Stimulated activated CD8-positive, alpha-beta memory T cell treated with anti-CD3 and anti-CD28 coated beads, Interleukin-12 subunit alpha, Interleukin-12 subunit beta, amount 100 ng/mL, for 24 hours (primary cell): ENCODE results near the gene LRMDA.

Experiments
- DNase-seq: peaks from one replicate; pipeline ENCODE4 v3.0.0-alpha.2; 2020; ENCODE audit errors: extremely low read depth

Gene LRMDA

GRCh38 chr10:75866300-75866625 is 434.8 kb downstream of the LRMDA start:
- DNase-seq: no peak

DNA sequence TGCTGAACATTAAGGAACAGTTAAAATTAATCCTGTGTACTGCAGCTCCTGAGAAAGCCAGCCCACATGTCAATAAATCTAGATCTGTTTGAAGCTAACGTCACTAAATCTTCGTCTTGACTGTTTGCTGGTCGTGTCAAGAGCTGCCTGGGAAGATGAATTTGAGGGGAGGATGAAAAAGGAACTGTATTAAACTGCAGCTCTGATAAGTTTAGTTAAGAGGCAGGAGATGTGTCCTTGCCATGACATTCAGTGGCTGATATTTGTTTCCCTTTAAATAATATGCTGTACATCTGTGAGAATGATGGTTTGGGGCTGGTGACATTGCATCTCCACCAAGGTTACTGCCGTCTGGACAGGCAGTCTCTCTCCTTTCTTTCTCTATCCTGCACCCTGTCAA is 435.3 kb downstream of the LRMDA start:
- no peak for DNase-seq

- no peak for DNase-seq
These were observed 437.1 kb downstream of the LRMDA start for GRCh38 chr10:75868574-75868973.

- DNase-seq: no peak
These were observed 438.7 kb downstream of the LRMDA start for GRCh38 chr10:75870039-75870645.

DNA sequence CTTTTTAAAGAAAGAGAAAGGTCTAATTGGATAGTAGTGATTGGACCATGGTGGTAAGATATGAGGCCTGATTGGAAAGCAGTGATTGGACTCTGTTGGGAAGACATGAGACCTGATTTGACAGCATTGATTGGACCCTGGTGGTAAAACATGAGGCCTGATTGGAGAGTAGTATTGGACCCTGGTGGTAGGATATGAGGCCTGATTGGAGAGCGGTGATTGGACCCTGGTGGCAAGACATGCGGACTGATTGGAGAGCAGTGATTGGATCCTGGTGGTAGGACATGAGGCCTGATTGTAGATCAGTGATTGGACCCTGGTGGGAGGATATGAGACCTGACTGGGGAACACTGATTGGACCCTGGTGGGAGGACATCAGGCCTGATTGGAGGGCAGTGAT is 444.3 kb downstream of the LRMDA start:
- DNase-seq: no peak

DNA sequence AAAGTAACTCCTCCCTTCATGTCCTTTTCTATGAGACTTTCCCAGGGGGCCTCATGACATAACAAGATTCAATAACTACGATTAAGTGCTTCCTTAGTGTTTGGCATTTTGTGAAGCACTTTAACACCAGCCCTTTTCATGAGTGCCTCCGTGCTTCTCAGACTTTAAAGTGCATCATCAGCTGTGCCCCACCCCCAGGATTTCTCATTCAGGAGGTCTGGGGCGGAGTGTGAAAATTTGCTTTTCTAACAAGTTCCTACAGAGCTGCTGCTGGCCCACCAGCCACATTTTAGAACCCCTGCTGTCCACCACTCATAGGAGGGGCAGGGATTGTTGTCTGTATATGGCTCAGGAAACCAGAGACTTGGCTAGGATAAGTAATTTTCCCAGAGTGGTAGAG is 445.3 kb downstream of the LRMDA start:
- no peak for DNase-seq

GRCh38 chr10:75877877-75878276 is 446.5 kb downstream of the LRMDA start:
- DNase-seq: no peak

DNA sequence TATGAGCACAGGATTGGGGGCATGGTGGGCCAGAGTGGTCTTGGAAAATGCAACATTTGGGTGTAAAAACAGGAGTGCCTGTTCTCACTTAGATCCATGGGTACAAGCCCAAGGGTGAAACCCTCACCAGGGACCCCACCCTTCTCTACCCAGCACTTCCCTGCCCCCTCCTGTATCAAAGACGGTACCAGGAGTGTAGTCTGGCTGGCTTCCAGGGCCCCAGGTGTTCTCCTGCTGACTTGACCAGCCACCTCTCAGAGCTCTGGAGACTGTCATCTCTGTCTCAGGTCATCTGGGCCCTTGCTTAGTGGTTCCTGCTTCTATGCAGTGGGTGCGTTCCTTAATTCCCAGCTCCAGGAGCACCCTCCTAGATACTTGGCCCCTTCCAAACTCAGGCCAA is 447.2 kb downstream of the LRMDA start:
- DNase-seq: no peak

GRCh38 chr10:75880031-75880775 is 448.8 kb downstream of the LRMDA start:
- no peak for DNase-seq

- no peak for DNase-seq
These were observed 452.0 kb downstream of the LRMDA start for GRCh38 chr10:75883081-75884072.

DNA sequence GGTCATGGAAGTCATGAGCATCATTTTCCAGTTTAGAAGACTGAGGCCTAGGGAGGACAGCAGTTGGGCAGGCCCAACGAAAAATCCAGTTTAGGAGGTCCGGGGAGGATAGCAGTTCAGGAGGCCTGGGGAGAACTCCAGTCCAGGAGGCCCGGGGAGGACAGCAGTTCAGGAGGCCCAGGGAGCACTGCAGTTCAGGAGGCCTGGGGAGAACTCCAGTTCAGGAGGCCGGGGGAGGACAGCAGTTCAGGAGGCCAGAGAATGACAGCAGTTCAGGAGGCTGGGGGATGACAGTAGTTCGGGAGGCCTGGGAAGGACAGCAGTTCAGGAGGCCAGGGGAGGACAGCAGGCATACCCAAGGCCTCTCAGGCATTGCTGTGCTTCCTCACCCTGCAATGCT is 453.4 kb downstream of the LRMDA start:
- DNase-seq: no peak

DNA sequence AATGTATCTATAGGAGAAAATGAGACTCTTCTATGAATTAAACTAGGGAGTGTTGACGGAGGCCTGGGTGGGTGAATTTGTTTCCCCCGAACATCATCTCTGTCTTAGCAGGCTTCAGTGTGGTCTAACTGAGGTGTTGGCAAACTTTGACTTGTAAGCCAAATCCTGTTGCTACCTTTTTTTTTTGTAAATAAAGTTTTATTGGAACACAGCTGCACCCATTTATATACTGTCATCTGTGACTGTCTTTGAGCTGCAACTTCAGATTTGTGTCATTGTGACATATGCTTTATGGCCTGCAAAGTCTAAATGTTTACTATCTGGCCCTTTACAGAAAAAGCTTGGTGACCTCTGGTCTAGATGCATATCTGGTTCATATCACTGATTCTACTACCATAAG is 455.9 kb downstream of the LRMDA start:
- no peak for DNase-seq

DNA sequence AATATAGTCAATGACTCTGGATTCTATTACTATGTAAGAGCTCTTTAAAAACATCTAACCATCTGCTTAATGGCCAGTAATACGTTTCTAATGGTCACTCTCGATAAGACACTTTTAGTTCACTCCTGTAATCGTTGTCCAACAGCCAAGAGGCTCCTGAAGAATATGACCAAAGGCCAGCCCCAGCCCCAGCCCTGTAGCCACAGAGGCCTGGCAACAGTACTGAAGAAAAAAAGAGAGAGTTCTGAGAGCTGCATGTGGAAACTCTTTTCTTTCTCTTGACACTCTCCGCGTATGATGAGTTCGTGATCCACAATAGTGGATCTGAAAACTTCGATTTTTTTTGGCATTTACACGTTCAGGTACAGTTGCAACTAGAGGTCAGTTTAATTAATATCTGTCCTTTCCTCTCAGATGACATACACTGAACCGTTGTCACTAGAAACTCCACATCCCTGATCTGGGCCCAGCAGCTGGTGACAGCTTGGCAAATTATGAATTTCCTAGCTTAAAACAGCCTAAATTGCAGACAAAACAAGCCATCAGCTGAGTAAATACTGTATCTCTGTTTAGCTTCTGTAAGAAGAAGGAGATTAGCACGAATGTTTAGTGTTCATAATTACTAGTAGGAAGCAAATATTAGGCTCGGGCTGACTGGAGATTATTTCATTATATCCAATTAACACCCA is 456.7 kb downstream of the LRMDA start:
- DNase-seq: no peak

DNA sequence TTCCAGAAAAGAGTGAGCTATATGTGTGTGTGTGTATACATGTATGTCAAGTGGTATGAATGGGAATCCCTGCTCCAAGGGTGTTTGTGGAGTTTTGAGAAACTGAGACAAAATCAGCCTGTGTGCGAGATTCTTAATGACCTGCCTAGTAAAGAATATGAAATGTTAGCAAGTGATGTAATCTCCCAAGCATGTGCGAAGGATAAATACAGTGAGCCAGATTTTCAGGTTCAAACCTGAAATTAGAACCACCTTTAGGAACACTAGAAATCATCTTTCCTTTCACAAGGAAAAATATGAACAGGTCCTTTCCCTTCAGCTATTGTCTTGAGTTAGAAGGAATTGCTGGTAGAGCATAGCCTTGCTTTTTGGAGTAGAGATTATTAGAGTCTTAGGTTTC is 457.6 kb downstream of the LRMDA start:
- no peak for DNase-seq

- no peak for DNase-seq
These were observed 463.3 kb downstream of the LRMDA start for GRCh38 chr10:75894761-75895160.

GRCh38 chr10:75895259-75895658 is 463.8 kb downstream of the LRMDA start:
- no peak for DNase-seq

DNA sequence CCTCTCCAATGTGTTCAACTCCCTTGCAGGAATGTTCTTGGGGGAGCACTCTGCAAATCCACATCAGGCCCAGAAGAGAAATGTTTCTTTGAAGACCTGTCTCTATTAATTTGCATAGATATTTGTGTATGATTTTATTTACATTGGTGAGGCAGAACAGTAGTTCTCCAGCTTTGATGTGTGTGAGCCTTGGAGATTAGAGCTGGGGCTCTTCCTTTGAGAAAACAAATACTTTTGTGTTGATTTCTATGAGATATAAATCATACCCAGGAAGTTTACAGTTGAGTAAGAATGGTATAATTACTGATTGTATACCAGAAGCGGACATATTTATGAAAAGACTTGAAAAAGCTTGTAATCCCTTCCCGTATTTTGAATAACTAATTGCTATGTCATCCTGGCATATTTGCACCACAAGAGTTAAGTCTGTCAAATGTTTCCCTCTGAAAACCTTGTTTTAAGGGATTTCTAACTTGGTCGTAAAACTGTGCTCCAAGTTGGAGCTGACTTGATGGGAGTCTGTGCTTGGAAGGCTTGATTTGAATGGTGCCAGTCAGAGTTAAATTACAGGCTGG is 468.5 kb downstream of the LRMDA start:
- no peak for DNase-seq

DNA sequence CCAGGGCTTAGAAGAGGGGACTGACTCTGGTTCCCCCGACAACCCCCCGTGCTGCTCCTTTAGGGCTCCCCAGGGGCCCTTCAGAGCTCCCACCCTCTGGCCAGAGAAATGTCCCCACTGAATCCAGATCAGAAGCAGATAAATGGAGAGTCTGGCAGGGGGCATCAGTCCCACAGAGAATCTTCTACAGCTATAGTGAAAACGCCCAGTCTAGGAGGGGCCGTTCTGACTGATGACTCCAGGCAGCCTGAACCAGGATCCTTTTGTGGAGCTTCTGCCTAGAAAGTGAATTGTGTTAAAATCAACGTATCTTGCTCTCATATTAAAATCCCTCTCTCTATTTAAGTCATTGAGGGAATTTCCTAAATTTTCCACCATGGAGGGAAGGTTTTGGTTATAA is 471.4 kb downstream of the LRMDA start:
- no peak for DNase-seq

DNA sequence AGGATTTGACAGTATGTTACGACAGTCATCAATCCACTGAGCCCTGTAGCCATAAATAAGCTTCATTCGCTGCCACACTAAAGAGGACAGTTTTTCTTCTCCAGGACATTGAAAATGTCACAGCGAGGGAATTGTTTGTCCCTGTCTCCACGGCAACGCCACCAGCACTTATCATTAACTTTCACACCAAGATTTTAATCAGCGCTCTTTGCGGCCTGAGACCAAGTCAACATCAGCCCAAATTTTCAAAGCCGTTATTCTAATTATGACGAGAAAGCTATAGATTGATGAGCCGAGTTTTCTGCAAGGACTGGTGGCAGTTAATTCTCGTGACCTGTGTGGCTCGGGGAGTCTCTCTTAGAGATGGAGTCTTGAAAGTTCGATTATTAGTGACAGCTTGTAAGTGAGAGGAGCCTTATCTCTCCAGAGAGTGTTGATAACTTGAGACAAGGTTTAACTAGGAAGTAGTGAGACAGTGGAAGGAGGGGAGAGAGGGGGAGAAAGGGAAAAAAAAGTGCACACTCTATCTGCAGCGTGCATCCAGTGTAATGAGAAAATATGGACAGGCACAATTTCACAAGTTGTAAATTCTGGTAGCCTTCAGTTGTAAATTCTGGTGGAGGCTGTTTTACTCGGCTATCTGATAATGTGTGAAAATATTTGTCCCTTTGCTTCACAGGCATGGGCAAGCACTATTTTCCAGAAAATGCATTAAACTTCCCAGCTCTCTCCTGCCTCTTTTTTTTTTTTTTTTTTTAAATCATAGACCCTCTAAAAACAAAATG is 473.3 kb downstream of the LRMDA start:
- no peak for DNase-seq

GRCh38 chr10:75905490-75905889 is 474.1 kb downstream of the LRMDA start:
- no peak for DNase-seq

GRCh38 chr10:75910032-75910431 is 478.6 kb downstream of the LRMDA start:
- DNase-seq: no peak
